Heart left ventricle (tissue), 16 donors: ENCODE measurements around the gene HRH3. TPM values are rescaled to one million over a fixed set of nuclear protein-coding genes. Genes with fewer than 3 reads are reported as not detected.

Experiments
- ATAC-seq, 4 donors: fragments of 200-7000 bp; cut with Tn5 transposase; one replicate each; pipeline ENCODE4 v1.9.1; 2020 to 2022; ENCODE audit warnings: moderate library complexity in 4 of 4, mild to moderate bottlenecking in 3 of 4, moderate number of reproducible peaks in 1 of 4
- DNase-seq, 5 donors: peaks; one replicate each; pipeline ENCODE4 v3.0.0-alpha.2; 2020
- H3K27ac ChIP-seq, 12 donors: fragments of 200-600 bp; sonication (generic) in 4 of 12; one replicate each; pipeline versions ENCODE4 v1.5.0 to v1.8.0; 2016 to 2022; ENCODE audit warnings: mild to moderate bottlenecking in 2 of 12
- H3K27me3 ChIP-seq, 9 donors: fragments of 200-600 bp; sonication (generic) in 2 of 9; one replicate each; pipeline versions ENCODE4 v1.5.1 to v1.8.0; 2016 to 2022; ENCODE audit warnings: mild to moderate bottlenecking in 3 of 9
- H3K36me3 ChIP-seq, 9 donors: fragments of 200-600 bp; sonication (generic) in 2 of 9; one replicate each; pipeline versions ENCODE4 v1.5.0 to v1.8.0; 2018 to 2022; ENCODE audit warnings: mild to moderate bottlenecking in 2 of 9
- H3K4me1 ChIP-seq, 12 donors: fragments of 200-600 bp; sonication (generic) in 4 of 12; one replicate each; pipeline versions ENCODE4 v1.5.0 to v1.8.0; 2016 to 2022; ENCODE audit warnings: mild to moderate bottlenecking in 3 of 12
- H3K4me3 ChIP-seq, 12 donors: fragments of 200-600 bp; sonication (generic) in 4 of 12; one replicate each; pipeline versions ENCODE4 v1.5.0 to v1.8.0; 2017 to 2022; ENCODE audit warnings: mild to moderate bottlenecking in 9 of 12, moderate library complexity in 4 of 12
- H3K9me3 ChIP-seq, 12 donors: fragments of 200-600 bp; sonication (generic) in 4 of 12; one replicate each; pipeline versions ENCODE4 v1.5.0 to v1.8.0; 2016 to 2022; ENCODE audit warnings: mild to moderate bottlenecking in 1 of 12
- POLR2A ChIP-seq, 2 donors: fragments of 450-650 bp; IDR thresholded peaks; one replicate each; pipeline ENCODE4 v1.6.1; 2017; ENCODE audit warnings: antibody characterized with exemption in 2 of 2, mild to moderate bottlenecking in 2 of 2, moderate library complexity in 2 of 2
- WGBS, 4 donors: extraction: QIAGEN DNeasy Blood & Tissue Kit in 2 of 4; methylation state at CpG; one replicate each; pipeline versions ENCODE4 v1.1.5 to v1.1.7; 2013 to 2018; 5-methylcytosine and 5-hydroxymethylcytosine counted together
- intact Hi-C, 10 donors: fragments of 100-400 bp; cut with DNase I; formaldehyde crosslinking; loops; one replicate each; pipeline versions ENCODE4 v1.11.1 to v1.14.2; 2022
- polyA plus RNA-seq, 2 donors: library from polyadenylated mRNA; stranded (reverse); fragments of 200-250 nt; gene quantifications; one replicate each; pipeline ENCODE4 v1.2.3, GENCODE V29; 2013
- total RNA-seq, 9 donors: library from RNA; depleted of rRNA in 2 of 9; stranded (reverse); fragments of >200 nt in 2 of 9; fragmentation: NEBNext Ultra II Directional in 3 of 9; extraction: Animal tissue kit (Norgen Biotek cat#: 25700) in 3 of 9; gene quantifications; one replicate each; pipeline versions ENCODE4 v1.1.0 to v1.2.4, GENCODE V29; 2016 to 2023
- TF ChIP-seq, protein P1 (sequence below), 12 donors: fragments of 200-600 bp; sonication (generic) in 4 of 12; IDR thresholded peaks; one replicate each; pipeline versions ENCODE4 v1.5.0 to v1.8.0; 2018 to 2022; ENCODE audit warnings: antibody characterized with exemption in 12 of 12, mild to moderate bottlenecking in 5 of 12
- donor health status: ischemic (EF 13 %, LVEDD 7.1; RV severe dilation, severe dysfunction).
- donor health status: healthy with polysubstance abuse.
- donor health status: DM: no; HTN: yes; CAD: no.
- donor health status: DM: no; HTN: no; CAD: no.
- donor health status: ischemic (EF 25% LVEDD 6.9; RV normal size, moderate dysfunction).
- donor health status: ischemic (EF 25% LVEDD 5.7; RV mildly dilated, moderate dysfunction).
- donor health status: healthy.
- donor health status: DM: yes; HTN: yes; CAD: no.
- donor health status: ischemic (EF 35%, LVEDD 5.7; RV mildly dilated, moderate dysfunction).
- donor health status: nonischemic (EF 11% LVEDD 7.7; RV severe dilation, severe dysfunction).
- donor health status: DM: yes; HTN: yes; CAD: no.
- donor health status: PGD.
- donor health status: ischemic (EF 29% LVEDD 5.4; RV normal size, mild dysfunction).
- donor health status: nonischemic (EF 23%, LVEDD 6.1; RV moderate dilation, normal function).

Gene HRH3
- total and polyA plus RNA-seq, 11 donors = not detected

GRCh38 chr20:62222972-62223371 lies 2.9 kb upstream of the HRH3 start:
- Histone ChIP-seq H3K36me3 (no peaks in the 10 kb centered on the region), H3K27me3 (peaks cover 38 to 78% (median 48%) of the 10 kb centered on the region in 9 donors), H3K27ac (no peak overlapping the region), H3K9me3 (no peaks in the 10 kb centered on the region), H3K4me1 (peaks cover 0 to 29% (median 10%) of the 10 kb centered on the region in 12 donors), H3K4me3 (no peak overlapping the region)
- DNase-seq (no peak), ATAC-seq (no peak)
- WGBS, 4 donors = 69 to 87% (median 78%) methylated on average over 11 to 13 of the region's 13 CpGs
- TF ChIP-seq, protein P1, sequence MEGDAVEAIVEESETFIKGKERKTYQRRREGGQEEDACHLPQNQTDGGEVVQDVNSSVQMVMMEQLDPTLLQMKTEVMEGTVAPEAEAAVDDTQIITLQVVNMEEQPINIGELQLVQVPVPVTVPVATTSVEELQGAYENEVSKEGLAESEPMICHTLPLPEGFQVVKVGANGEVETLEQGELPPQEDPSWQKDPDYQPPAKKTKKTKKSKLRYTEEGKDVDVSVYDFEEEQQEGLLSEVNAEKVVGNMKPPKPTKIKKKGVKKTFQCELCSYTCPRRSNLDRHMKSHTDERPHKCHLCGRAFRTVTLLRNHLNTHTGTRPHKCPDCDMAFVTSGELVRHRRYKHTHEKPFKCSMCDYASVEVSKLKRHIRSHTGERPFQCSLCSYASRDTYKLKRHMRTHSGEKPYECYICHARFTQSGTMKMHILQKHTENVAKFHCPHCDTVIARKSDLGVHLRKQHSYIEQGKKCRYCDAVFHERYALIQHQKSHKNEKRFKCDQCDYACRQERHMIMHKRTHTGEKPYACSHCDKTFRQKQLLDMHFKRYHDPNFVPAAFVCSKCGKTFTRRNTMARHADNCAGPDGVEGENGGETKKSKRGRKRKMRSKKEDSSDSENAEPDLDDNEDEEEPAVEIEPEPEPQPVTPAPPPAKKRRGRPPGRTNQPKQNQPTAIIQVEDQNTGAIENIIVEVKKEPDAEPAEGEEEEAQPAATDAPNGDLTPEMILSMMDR (IDR thresholded peaks at IDR 0.05) = no peak
- intact Hi-C loops = no loop called here

DNA sequence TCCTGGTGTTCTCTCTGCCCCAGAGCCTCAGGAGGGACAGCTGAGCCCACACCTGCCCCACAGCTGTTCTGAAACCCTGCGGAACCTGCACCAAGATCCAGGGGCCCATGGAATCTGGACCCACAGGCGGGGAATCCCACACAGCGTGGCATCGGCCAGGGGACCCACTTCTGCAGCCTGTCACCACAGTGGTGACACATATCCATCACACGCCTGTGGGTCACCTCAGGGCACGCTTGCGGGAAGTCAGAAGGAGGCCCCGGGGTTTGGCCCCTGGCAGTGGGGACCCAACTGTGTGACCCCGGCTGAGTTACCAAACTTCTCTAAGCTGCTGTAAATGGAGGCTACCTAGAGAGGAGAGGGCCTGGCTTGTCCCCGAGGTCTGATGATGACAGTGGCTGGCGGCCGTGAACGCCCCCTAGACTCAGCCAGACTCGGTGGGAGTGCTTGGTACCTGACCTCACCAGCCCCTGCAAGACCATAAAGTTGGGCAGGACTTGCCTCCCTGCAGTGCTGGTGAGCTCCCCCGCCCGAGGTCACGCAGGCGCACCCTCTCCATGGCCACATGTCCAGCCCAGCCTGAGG lies 2.3 kb upstream of the HRH3 start:
- ATAC-seq (no peak), DNase-seq (no peak)
- TF ChIP-seq POLR2A (IDR thresholded peaks at IDR 0.05) = no peak
- TF ChIP-seq, protein P1 (IDR thresholded peaks at IDR 0.05) = no peak
- Histone ChIP-seq H3K27ac (no peak overlapping the region), H3K4me1 (peaks cover 0 to 29% (median 10%) of the 10 kb centered on the region in 12 donors), H3K36me3 (no peaks in the 10 kb centered on the region), H3K27me3 (peaks cover 39 to 79% (median 53%) of the 10 kb centered on the region in 9 donors), H3K9me3 (no peaks in the 10 kb centered on the region), H3K4me3 (no peak overlapping the region)
- 83 to 89% (median 84%) methylated on average over 12 to 18 of the region's 18 CpGs for WGBS, 4 donors
- intact Hi-C loops = no loop called here

DNA sequence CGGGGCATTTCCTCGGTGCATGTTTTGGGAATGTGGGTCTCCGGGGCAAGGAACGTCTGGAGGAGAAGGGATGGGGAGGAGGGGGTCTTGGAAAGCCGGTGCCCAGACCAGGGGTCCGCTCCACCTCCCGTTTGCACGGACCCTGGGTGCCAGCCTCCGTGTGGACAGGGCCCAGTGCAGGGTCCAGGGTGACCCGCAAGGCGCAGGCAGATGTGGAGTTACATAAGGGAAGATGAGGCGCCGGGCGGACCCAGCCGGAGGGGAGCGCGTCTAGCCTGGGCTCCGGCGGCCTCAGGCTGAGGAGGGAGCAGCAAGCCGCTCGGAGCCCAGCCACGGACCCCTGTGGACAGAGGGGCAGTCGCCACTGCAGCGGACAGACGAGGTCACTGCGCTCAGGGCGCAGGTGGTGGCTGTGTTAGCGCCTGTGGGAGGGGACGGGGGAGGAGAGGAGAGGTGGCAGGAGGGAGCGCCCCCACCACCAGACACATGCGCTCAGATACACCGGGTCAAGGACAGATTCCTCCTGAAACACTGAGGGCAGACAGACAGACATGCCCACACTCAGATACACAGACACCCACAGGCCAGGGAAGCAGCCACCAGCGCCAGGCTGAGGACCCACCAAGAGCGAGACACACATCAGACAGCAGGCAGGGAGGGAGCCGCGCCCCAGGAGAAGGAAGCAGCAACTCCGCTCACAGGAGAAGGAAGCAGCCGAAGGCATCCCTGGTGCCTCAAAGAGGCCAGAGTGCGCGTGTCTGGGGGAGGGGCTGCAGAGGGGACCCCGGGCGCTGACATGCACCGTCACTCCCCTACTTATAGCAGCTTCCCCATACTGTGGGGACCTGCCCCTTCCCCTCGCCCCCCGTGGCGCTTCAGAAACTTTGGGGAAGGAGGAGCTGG lies 839 bp upstream of the HRH3 start:
- DNase-seq (no peak), ATAC-seq (no peak)
- Histone ChIP-seq H3K27me3 (peaks cover 42 to 84% (median 66%) of the 10 kb centered on the region in 9 donors), H3K4me1 (peaks cover 0 to 29% (median 10%) of the 10 kb centered on the region in 12 donors), H3K36me3 (no peaks in the 10 kb centered on the region), H3K27ac (no peak overlapping the region), H3K9me3 (no peaks in the 10 kb centered on the region), H3K4me3 (peak overlapping the region in 8 of 12 donors; percentile 5 to 61 (median 36))
- no peak for TF ChIP-seq POLR2A (IDR thresholded peaks at IDR 0.05)
- TF ChIP-seq, protein P1 (IDR thresholded peaks at IDR 0.05) = no peak
- 2 to 6% (median 4%) methylated on average over 16 to 46 of the region's 46 CpGs for WGBS, 4 donors
- intact Hi-C loops = no loop called here
